NCI-H146 treated with DMSO at 0.1 percent for 48 hours (cell line): Measurements from ENCODE around the gene MIAT.
"Not testable (repeated sequence)": the region's sequence is repeated elsewhere in the genome, so short reads cannot be mapped to it uniquely, and the experiment has no call there.

Experiments used
- DNase-seq: peaks from one replicate; lab custom pipeline; 2025; ENCODE audit not compliant: unreplicated experiment; lab: John Stamatoyannopoulos, UW

MIAT gene

GRCh38 chr22:26691377-26691716 lies 34.0 kb downstream of the MIAT start:
- DNase-seq: no peak

GRCh38 chr22:26692215-26692614 lies 34.8 kb downstream of the MIAT start:
- no peak for DNase-seq

- no peak for DNase-seq
Observed at GRCh38 chr22:26697151-26697550, 39.8 kb downstream of the MIAT start.

- no peak for DNase-seq
Observed at GRCh38 chr22:26700462-26700861, 43.1 kb downstream of the MIAT start.

- no peak for DNase-seq
Observed at GRCh38 chr22:26700886-26701285, 43.5 kb downstream of the MIAT start.

- no peak for DNase-seq
Observed at GRCh38 chr22:26701323-26701722, 43.9 kb downstream of the MIAT start.

GRCh38 chr22:26702906-26703830 lies 45.8 kb downstream of the MIAT start:
- DNase-seq: no peak

GRCh38 chr22:26705379-26705778 lies 48.0 kb downstream of the MIAT start:
- DNase-seq: not testable (repeated sequence)

- no peak for DNase-seq
Observed at GRCh38 chr22:26707090-26707489, 49.7 kb downstream of the MIAT start.

GRCh38 chr22:26707581-26707980 lies 50.2 kb downstream of the MIAT start:
- DNase-seq: peak; percentile 8

GRCh38 chr22:26708256-26709009 lies 51.0 kb downstream of the MIAT start:
- no peak for DNase-seq

GRCh38 chr22:26709617-26710390 lies 52.4 kb downstream of the MIAT start:
- DNase-seq: no peak

- DNase-seq: no peak
Observed at GRCh38 chr22:26711205-26711963, 54.0 kb downstream of the MIAT start.

GRCh38 chr22:26712158-26712557 lies 54.8 kb downstream of the MIAT start:
- DNase-seq: no peak

- DNase-seq: no peak
Observed at GRCh38 chr22:26713823-26714449, 56.5 kb downstream of the MIAT start.

- DNase-seq: no peak
Observed at GRCh38 chr22:26714971-26715370, 57.6 kb downstream of the MIAT start.

GRCh38 chr22:26715392-26715936 lies 58.1 kb downstream of the MIAT start:
- no peak for DNase-seq

GRCh38 chr22:26718488-26718887 lies 61.1 kb downstream of the MIAT start:
- DNase-seq: no peak

GRCh38 chr22:26718905-26719304 lies 61.5 kb downstream of the MIAT start:
- DNase-seq: no peak

- DNase-seq: no peak
Observed at GRCh38 chr22:26722159-26722558, 64.8 kb downstream of the MIAT start.
